GM12878 (cell line): Measurements from ENCODE around the gene UCHL5. TPM values are rescaled to one million over a fixed set of nuclear protein-coding genes. Genes with fewer than 3 reads are reported as not detected.

Source experiments
- ATAC-seq: fragments of 200-7000 bp; cut with Tn5 transposase; 3 replicates; pipeline ENCODE4 v1.9.1; 2020; ENCODE audit warnings: mild to moderate bottlenecking, moderate library complexity
- BruUV-seq: library from RNA; stranded (reverse); fragments of 400-500 nt; replicated peaks from 2 replicates; lab custom pipeline; 2021; lab: Mats Ljungman, UMichigan
- CTCF ChIA-PET: fragments of 300-600 bp; sonication (Branson Sonifier 250); formaldehyde crosslinking; extraction: SDS; loops from one replicate; lab custom pipeline; 2021; ENCODE audit warnings: inconsistent platforms; lab: Yijun Ruan, JAX
- POLR2A ChIA-PET: fragments of 350-600 bp; formaldehyde crosslinking; extraction: SDS; loops from one replicate; lab custom pipeline; 2021; ENCODE audit warnings: inconsistent platforms; lab: Charles Lee
- RAD21 ChIA-PET: fragments of 300-600 bp; sonication (Branson Sonifier 250); formaldehyde crosslinking; loops from one replicate; lab custom pipeline; 2023; ENCODE audit warnings: antibody characterized with exemption; ENCODE audit not compliant: unreplicated experiment; lab: Charles Lee
- SMC1A ChIA-PET: fragments of 300-600 bp; sonication (Branson Sonifier 250); formaldehyde crosslinking; loops from one replicate; lab custom pipeline; 2023; ENCODE audit not compliant: unreplicated experiment, uncharacterized antibody; lab: Charles Lee
- DNase-seq: peaks from one replicate; pipeline ENCODE4 v3.0.0-alpha.2; 2011; ENCODE audit warnings: low read depth, low spot score
- FAIRE-seq: peaks from 3 replicates; lab custom pipeline; 2011; peaks lifted over from hg19 to GRCh38; lab: Jason Lieb, UNC
- H2AFZ ChIP-seq: 2 replicates; pipeline ENCODE4 v1.6.0; 2011; ENCODE audit warnings: low read depth, low read length, control low read depth; ENCODE audit not compliant: control insufficient read depth
- H3K27ac ChIP-seq: 2 replicates; pipeline ENCODE4 v1.5.1; 2011; ENCODE audit warnings: control low read depth; ENCODE audit not compliant: control insufficient read depth, insufficient read depth
- H3K27me3 ChIP-seq, 2 experiments: replicated peaks in 1 of 2; 2 replicates each; pipeline versions ENCODE4 v1.6.0 to v1.6.1; 2011; ENCODE audit warnings: low read length in 1 of 2; ENCODE audit not compliant: control insufficient read depth in 2 of 2, insufficient read depth in 2 of 2
- H3K36me3 ChIP-seq, 2 experiments: 2 replicates each; pipeline ENCODE4 v1.5.1; 2011; ENCODE audit warnings: low read length in 1 of 2; ENCODE audit not compliant: control insufficient read depth in 2 of 2, insufficient read depth in 2 of 2
- H3K4me1 ChIP-seq: 2 replicates; pipeline ENCODE4 v1.6.1; 2011; ENCODE audit warnings: mild to moderate bottlenecking, low read length, moderate library complexity, mixed read lengths; ENCODE audit not compliant: control insufficient read depth, insufficient read depth
- H3K4me2 ChIP-seq: 2 replicates; pipeline ENCODE4 v1.6.0; 2011; ENCODE audit warnings: control low read depth; ENCODE audit not compliant: control insufficient read depth, insufficient read depth
- H3K4me3 ChIP-seq: fragments of 200-600 bp; sonication (generic); 2 replicates; pipeline ENCODE4 v1.5.1; 2016
- H3K79me2 ChIP-seq: 2 replicates; pipeline ENCODE4 v1.6.0; 2011; ENCODE audit warnings: low read length; ENCODE audit not compliant: control insufficient read depth, insufficient read depth
- H3K9ac ChIP-seq: 2 replicates; pipeline ENCODE4 v1.8.0; 2011; ENCODE audit warnings: low read length, control low read depth, mixed read lengths; ENCODE audit not compliant: control insufficient read depth, insufficient read depth
- H3K9me3 ChIP-seq: replicated peaks from 3 replicates; pipeline ENCODE4 v1.5.1; 2011; ENCODE audit warnings: mild to moderate bottlenecking, low read length; ENCODE audit not compliant: control insufficient read depth, insufficient read depth
- H4K20me1 ChIP-seq: 2 replicates; pipeline ENCODE4 v1.6.0; 2011; ENCODE audit not compliant: control insufficient read depth, insufficient read depth
- EED ChIP-seq: sonication (generic); IDR thresholded peaks from 2 replicates; pipeline ENCODE4 v1.6.1; 2016; ENCODE audit warnings: antibody characterized with exemption, low read depth
- GABPA ChIP-seq: IDR thresholded peaks from 2 replicates; pipeline ENCODE4 v1.6.1; 2014; ENCODE audit warnings: antibody characterized with exemption, low read depth, mild to moderate bottlenecking, inconsistent platforms
- HDAC6 ChIP-seq: fragments of 200-600 bp; sonication (generic); IDR thresholded peaks from one replicate; pipeline ENCODE4 v1.8.0; 2017; ENCODE audit warnings: antibody characterized with exemption; ENCODE audit not compliant: unreplicated experiment
- MEF2A ChIP-seq: IDR thresholded peaks from 2 replicates; pipeline ENCODE4 v1.6.1; 2011; ENCODE audit warnings: low read depth, mild to moderate bottlenecking, low read length, moderate library complexity; ENCODE audit not compliant: insufficient read depth
- NBN ChIP-seq: fragments of 450-650 bp; IDR thresholded peaks from 2 replicates; pipeline ENCODE4 v1.6.1; 2016
- NR2C2 ChIP-seq: IDR thresholded peaks from 2 replicates; pipeline ENCODE4 v1.6.1; 2011; ENCODE audit warnings: borderline replicate concordance, low read depth; ENCODE audit not compliant: control insufficient read depth, insufficient read length
- NR2F1 ChIP-seq: fragments of 450-650 bp; conservative IDR thresholded peaks from 2 replicates; pipeline ENCODE4 v1.6.1; 2017; ENCODE audit warnings: mild to moderate bottlenecking
- SMARCA5 ChIP-seq: fragments of 450-650 bp; IDR thresholded peaks from 2 replicates; pipeline ENCODE4 v1.6.1; 2017; ENCODE audit warnings: mild to moderate bottlenecking
- ZNF274 ChIP-seq: IDR thresholded peaks from one replicate; pipeline ENCODE4 v1.8.0; 2011; ENCODE audit not compliant: insufficient read length, insufficient read depth
- WGBS: methylation state at CpG from one replicate; pipeline ENCODE4 v1.1.6; 2016; ENCODE audit warnings: low lambda C conversion rate; ENCODE audit not compliant: insufficient replicate concordance, insufficient coverage; ENCODE audit errors: missing lambda C conversion rate; 5-methylcytosine and 5-hydroxymethylcytosine counted together
- in situ Hi-C: fragments of 300-500 bp; cut with MboI; formaldehyde crosslinking; loops from 9 replicates; pipeline ENCODE4 v1.14.3; 2018; ENCODE audit warnings: mixed read lengths
- intact Hi-C: fragments of 100-400 bp; cut with micrococcal nuclease; formaldehyde crosslinking; loops from one replicate; pipeline ENCODE4 v1.14.2; 2022; ENCODE audit not compliant: unreplicated experiment
- polyA plus RNA-seq, 11 experiments: library from polyadenylated mRNA; depleted of rRNA in 4 of 11; unstranded in 6 of 11; stranded (reverse) in 5 of 11; fragments of >200 nt; fragmentation: Nextera tagmentation in 4 of 11; fragmentation: Illumina TruSeq in 1 of 11; extraction: Ambion mirVana in 4 of 11; extraction: Trizol in 1 of 11; gene quantifications; 1 replicate in 1 of 11; 2 replicates in 10 of 11; pipeline versions ENCODE4 v1.2.1 to v1.2.3, GENCODE V29; 2011 to 2016; ENCODE audit warnings: inconsistent platforms in 2 of 11, missing spikeins in 2 of 11, low read depth in 1 of 11
- total RNA-seq, 4 experiments: library from RNA; depleted of rRNA in 3 of 4; stranded (reverse); fragments of >200 nt in 3 of 4; fragmentation: Illumina TruSeq in 1 of 4; extraction: Trizol in 1 of 4; gene quantifications; 2 replicates each; pipeline versions ENCODE4 v1.2.1 to v1.2.3, GENCODE V29; 2013 to 2021
- TF ChIP-seq, protein P1 (sequence below): fragments of 450-650 bp; IDR thresholded peaks from 2 replicates; pipeline ENCODE4 v1.6.1; 2016; ENCODE audit warnings: mild to moderate bottlenecking
- TF ChIP-seq, protein P2 (sequence below): IDR thresholded peaks from 2 replicates; pipeline ENCODE4 v1.6.1; 2012; ENCODE audit warnings: low read depth, low read length, improper control_type of control experiment
- TF ChIP-seq, protein P3 (sequence below): IDR thresholded peaks from 2 replicates; pipeline ENCODE4 v1.6.1; 2011; ENCODE audit warnings: borderline replicate concordance, low read depth, mild to moderate bottlenecking, moderate library complexity, low read length; ENCODE audit not compliant: insufficient read depth, poor library complexity, severe bottlenecking

UCHL5 gene
- total and polyA plus RNA-seq, 10 of the 15 experiments (the other 5 are each of a cell fraction or from before 2014, with no cell fraction given) = 30.1 to 179 (median 60.1) TPM

DNA sequence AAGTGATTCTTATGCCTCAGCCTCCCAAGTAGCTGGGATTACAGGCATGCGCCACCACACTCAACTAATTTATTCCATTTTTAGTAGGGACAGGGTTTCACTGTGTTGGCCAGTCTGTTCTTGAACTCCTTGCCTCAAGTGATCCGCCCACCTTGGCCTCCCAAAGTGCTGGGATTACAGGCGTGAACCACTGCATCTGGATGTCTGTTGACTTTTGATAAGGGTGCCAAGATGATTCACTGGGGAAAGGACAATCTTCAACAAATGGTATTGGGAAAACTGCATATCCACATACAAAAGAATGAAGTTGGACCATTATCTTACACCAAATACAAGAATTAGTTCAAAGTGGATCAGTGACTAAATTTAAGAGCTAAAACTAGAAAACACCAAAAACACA lies 20.0 kb upstream of the UCHL5 start:
- intact Hi-C loops (no loop called here), in situ Hi-C loops (no loop called here)
- Histone ChIP-seq H3K27me3 (no peaks in the 10 kb centered on the region), H3K27ac (no peak overlapping the region), H4K20me1 (no peaks in the 10 kb centered on the region), H3K4me3 (no peak overlapping the region), H2AFZ (no peak overlapping the region), H3K4me1 (peaks cover 11% of the 10 kb centered on the region; the same call in 1 of the 2 replicates), H3K36me3 (peaks cover 2 to 39% of the 10 kb centered on the region in 2 experiments), H3K9me3 (peaks cover 6% of the 10 kb centered on the region), H3K79me2 (peaks cover 4% of the 10 kb centered on the region), H3K4me2 (no peak overlapping the region), H3K9ac (no peak overlapping the region)
- no peak for DNase-seq
- BruUV-seq = no TSS peak
- ChIA-PET RAD21 (no interaction called here), SMC1A (interaction anchor here (1.4 kb wide), 1 partner anchor 8 kb away, joined by 5 read pairs; no protein-coding TSS in a partner anchor), POLR2A (no interaction called here), CTCF (no interaction called here)
- WGBS = 98% methylated on average over 3 of the region's 3 CpGs
- TF ChIP-seq ZNF274 (no peak), NBN (no peak), EED (no peak), GABPA (no peak), SMARCA5 (no peak), HDAC6 (no peak), NR2C2 (no peak), NR2F1 (no peak), MEF2A (no peak)
- TF ChIP-seq, protein P1, sequence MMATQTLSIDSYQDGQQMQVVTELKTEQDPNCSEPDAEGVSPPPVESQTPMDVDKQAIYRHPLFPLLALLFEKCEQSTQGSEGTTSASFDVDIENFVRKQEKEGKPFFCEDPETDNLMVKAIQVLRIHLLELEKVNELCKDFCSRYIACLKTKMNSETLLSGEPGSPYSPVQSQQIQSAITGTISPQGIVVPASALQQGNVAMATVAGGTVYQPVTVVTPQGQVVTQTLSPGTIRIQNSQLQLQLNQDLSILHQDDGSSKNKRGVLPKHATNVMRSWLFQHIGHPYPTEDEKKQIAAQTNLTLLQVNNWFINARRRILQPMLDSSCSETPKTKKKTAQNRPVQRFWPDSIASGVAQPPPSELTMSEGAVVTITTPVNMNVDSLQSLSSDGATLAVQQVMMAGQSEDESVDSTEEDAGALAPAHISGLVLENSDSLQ = no peak
- TF ChIP-seq, protein P2, sequence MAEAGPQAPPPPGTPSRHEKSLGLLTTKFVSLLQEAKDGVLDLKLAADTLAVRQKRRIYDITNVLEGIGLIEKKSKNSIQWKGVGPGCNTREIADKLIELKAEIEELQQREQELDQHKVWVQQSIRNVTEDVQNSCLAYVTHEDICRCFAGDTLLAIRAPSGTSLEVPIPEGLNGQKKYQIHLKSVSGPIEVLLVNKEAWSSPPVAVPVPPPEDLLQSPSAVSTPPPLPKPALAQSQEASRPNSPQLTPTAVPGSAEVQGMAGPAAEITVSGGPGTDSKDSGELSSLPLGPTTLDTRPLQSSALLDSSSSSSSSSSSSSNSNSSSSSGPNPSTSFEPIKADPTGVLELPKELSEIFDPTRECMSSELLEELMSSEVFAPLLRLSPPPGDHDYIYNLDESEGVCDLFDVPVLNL = no peak
- TF ChIP-seq, protein P3, sequence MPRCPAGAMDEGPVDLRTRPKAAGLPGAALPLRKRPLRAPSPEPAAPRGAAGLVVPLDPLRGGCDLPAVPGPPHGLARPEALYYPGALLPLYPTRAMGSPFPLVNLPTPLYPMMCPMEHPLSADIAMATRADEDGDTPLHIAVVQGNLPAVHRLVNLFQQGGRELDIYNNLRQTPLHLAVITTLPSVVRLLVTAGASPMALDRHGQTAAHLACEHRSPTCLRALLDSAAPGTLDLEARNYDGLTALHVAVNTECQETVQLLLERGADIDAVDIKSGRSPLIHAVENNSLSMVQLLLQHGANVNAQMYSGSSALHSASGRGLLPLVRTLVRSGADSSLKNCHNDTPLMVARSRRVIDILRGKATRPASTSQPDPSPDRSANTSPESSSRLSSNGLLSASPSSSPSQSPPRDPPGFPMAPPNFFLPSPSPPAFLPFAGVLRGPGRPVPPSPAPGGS = no peak
- ATAC-seq = no peak
- no peak for FAIRE-seq
